Gastrocnemius medialis (tissue), 4 donors: ENCODE data around the gene NSF.

Source experiments
- CTCF ChIP-seq, 5 experiments: fragments of 450-650 bp in 3 of 5; fragments of 200-600 bp in 2 of 5; sonication (generic) in 2 of 5; IDR thresholded peaks in 4 of 5; conservative IDR thresholded peaks in 1 of 5; 1 replicate in 4 of 5; 2 replicates in 1 of 5; pipeline ENCODE4 v1.5.1; 2016 to 2019; ENCODE audit warnings: antibody characterized with exemption in 5 of 5, mild to moderate bottlenecking in 3 of 5, moderate library complexity in 3 of 5
- POLR2A ChIP-seq, 2 donors: fragments of 450-650 bp; IDR thresholded peaks; one replicate each; pipeline ENCODE4 v1.6.1; 2017; ENCODE audit warnings: antibody characterized with exemption in 2 of 2, mild to moderate bottlenecking in 2 of 2, moderate library complexity in 2 of 2

- no peak for TF ChIP-seq CTCF (IDR thresholded peaks at IDR 0.05 in 4 of 5, conservative IDR thresholded peaks at IDR 0.05 in 1 of 5)
- no peak for TF ChIP-seq POLR2A (IDR thresholded peaks at IDR 0.05)
Measured at GRCh38 chr17:46788796-46789195, 198.3 kb downstream of the NSF start.
